Measurements from ENCODE around the gene ATMIN.

The ATMIN gene

DNA sequence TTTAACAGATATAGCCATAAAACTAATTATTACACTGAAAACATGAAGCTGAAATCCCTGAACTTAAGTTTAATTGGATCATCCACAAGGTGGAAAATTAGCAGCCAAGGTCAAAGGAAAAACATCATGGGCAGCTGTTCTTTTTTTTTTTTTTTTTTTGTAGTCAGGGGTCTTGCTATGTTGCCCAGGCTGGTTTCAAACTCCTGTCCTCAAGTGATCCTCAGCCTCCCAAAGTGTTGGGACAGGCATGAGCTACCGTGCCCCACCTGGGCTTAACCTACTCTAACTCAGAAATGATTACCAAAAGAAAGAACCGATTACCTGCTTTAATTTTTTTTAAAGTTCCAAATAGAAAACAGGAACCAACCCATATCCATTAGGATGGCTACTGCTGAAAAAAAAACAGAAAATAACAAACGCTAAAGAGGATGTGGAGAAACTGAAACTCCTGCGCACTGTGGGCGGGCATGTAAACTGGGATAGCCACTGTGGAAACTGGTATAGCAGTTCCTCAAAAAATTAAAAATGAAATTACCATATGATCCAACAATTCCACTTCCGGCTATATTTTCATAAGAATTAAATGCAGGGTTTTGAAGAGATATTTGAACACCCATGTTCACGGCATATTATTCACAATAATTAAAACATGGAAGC lies 37.5 kb upstream of the ATMIN start:
- Histone ChIP-seq H3K9me3 (ENCODE audit: control insufficient read depth, insufficient read depth, low read length) (no peaks in the 10 kb centered on the region), H3K9ac (ENCODE audit: low read depth, low read length) (no peak overlapping the region), H3K4me1 (ENCODE audit: insufficient read depth, low read length) (0 out of 2 replicates have a peak, but pooled peaks cover 3% of the 10 kb centered on the region), H3K36me3 (ENCODE audit: insufficient read depth, low read length) (no peaks in the 10 kb centered on the region)

DNA sequence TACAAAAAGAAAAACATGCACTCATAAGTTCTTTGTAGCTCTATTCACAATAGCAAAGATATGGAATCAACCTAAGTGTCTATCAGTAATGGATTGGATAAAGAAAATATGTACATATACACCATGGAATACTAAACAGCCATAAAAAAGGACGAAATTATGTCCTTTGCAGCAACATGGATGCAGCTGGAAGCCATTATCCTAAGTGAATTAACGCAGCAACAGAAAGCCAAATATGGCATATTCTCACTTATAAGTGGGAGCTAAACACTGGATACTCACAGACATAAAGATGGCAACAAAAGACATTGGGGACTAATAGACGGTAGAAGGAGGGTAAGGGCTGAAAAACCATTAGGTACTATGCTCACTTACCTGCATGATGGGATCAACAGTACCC lies 34.8 kb upstream of the ATMIN start:
- peaks cover 3% of the 10 kb centered on the region; the same call in 1 of the 2 replicates for H3K4me1 ChIP-seq (ENCODE audit: insufficient read depth, low read length)
- H3K36me3 ChIP-seq (ENCODE audit: insufficient read depth, low read length) = no peaks in the 10 kb centered on the region
- H3K9me3 ChIP-seq (ENCODE audit: control insufficient read depth, insufficient read depth, low read length) = no peaks in the 10 kb centered on the region
- H3K9ac ChIP-seq (ENCODE audit: low read depth, low read length) = no peak overlapping the region

DNA sequence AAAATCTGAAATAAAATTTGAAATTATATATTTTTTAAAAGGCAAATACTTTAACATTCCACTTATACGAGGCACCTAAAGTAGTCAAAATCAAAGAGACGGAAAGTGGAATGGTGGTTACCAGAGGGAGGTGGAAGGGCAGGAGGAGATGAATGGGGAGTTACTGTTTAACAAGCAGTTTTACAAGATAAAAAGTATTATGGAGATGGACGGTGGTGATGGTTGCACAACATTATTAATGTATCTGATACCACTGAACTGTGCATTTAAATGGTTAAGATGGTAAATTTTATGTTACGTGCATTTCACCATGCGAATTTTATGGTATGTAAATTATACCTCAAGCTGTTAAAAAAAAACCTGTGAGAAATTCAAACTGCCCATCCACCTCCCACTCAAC lies 34.3 kb upstream of the ATMIN start:
- Histone ChIP-seq H3K4me1 (ENCODE audit: insufficient read depth, low read length) (peaks cover 3% of the 10 kb centered on the region; the same call in 1 of the 2 replicates), H3K9me3 (ENCODE audit: control insufficient read depth, insufficient read depth, low read length) (no peaks in the 10 kb centered on the region), H3K9ac (ENCODE audit: low read depth, low read length) (no peak overlapping the region), H3K36me3 (ENCODE audit: insufficient read depth, low read length) (no peaks in the 10 kb centered on the region)

DNA sequence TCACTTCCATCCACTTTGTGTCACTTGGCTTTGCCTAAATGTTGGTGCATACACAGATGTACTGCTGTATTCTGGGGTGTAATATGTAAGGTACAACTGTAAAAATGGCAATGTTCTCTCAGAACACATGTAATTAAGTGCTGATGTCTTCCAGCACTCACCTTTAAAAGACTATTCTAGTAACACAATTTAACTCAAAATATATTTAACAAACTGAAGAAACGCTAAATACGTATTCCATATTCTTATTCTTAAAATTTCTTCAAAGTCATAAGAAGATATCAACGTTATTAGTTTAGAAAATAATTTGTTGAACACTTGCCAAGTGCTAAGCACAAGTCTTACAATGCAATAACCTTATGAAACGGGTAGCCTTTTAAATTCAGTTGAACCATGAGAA lies 32.6 kb upstream of the ATMIN start:
- Histone ChIP-seq H3K9ac (ENCODE audit: low read depth, low read length) (no peak overlapping the region), H3K36me3 (ENCODE audit: insufficient read depth, low read length) (no peaks in the 10 kb centered on the region), H3K9me3 (ENCODE audit: control insufficient read depth, insufficient read depth, low read length) (no peaks in the 10 kb centered on the region), H3K4me1 (ENCODE audit: insufficient read depth, low read length) (peaks cover 3% of the 10 kb centered on the region; the same call in 1 of the 2 replicates)

DNA sequence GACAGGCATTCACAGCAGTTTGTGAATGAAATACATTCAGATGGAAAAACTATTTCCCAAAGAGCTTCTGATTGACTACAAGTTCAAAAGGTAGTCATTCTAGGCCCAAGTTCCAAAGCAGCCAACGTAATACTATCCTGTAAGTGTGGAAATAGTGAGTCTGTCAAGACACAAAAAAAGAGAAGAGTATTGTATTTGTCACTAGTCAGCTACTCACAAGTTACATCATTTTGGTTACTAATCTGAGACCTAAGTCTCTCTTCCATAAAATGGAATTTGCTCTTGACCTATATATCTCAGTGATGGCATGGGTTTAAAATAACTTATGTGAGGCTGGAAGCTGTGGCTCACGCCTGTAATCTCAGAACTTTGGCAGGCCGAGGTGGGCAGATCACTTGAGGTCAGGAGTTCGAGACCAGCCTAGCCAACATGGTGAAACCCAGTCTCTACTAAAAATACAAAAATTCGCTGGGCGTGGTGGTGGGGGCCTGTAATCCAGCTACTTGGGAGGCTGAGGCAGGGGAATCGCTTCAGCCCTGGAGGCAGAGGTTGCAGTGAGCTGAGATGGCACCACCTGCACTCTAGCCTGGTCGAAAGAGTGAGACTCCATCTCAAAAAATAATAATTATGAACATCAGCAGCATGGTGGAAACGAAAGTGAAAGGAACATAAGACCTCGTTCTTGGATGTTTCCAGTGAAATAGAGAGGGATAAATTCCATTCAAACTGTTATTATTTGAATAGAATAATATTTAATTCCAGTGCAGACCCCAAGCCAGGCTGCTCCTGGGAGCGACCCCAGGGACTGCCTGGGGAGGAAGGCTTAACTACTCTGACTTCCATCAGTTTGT lies 31.8 kb upstream of the ATMIN start:
- H3K4me1 ChIP-seq (ENCODE audit: insufficient read depth, low read length) = peaks cover 2% of the 10 kb centered on the region; the same call in 1 of the 2 replicates
- no peaks in the 10 kb centered on the region for H3K9me3 ChIP-seq (ENCODE audit: control insufficient read depth, insufficient read depth, low read length)
- H3K36me3 ChIP-seq (ENCODE audit: insufficient read depth, low read length) = no peaks in the 10 kb centered on the region
- no peak overlapping the region for H3K9ac ChIP-seq (ENCODE audit: low read depth, low read length)

DNA sequence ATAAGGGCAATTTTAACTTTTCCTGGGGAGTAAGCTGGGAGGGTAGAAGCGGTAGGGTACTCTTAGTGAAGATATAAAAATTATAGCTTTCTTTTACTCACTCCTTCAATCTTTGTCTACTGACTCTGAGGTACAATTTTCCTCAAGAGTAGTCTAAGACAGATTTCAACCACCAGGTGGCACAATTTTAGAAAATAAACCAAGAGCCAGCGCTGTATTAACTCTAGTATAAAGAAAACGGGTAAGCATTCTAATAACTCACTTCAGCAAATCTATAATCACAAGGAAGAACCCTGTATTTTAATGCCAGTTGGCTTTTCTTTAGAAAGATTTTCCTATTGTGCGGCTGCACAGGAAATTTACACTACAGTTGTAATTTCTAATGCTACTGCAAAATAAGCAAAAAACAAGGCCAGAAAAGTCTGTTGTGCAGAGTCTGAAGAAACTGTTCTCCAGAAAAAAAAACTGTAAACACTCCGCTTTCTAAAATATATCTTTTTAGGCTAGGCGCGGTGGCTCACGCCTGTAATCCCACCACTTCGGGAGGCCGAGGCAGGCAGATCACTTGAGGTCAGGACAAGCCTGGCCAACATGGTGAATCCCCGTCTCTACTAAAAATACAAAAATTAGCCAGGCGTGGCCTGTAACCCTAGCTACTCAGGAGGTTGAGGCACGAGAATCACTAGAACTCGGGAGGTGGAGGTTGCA lies 30.8 kb upstream of the ATMIN start:
- H3K9ac ChIP-seq (ENCODE audit: low read depth, low read length) = peak overlapping the region; percentile 39; the same call in 1 of the 2 replicates
- H3K36me3 ChIP-seq (ENCODE audit: insufficient read depth, low read length) = no peaks in the 10 kb centered on the region
- H3K4me1 ChIP-seq (ENCODE audit: insufficient read depth, low read length) = no peaks in the 10 kb centered on the region; the same call in 1 of the 2 replicates
- no peaks in the 10 kb centered on the region for H3K9me3 ChIP-seq (ENCODE audit: control insufficient read depth, insufficient read depth, low read length)

DNA sequence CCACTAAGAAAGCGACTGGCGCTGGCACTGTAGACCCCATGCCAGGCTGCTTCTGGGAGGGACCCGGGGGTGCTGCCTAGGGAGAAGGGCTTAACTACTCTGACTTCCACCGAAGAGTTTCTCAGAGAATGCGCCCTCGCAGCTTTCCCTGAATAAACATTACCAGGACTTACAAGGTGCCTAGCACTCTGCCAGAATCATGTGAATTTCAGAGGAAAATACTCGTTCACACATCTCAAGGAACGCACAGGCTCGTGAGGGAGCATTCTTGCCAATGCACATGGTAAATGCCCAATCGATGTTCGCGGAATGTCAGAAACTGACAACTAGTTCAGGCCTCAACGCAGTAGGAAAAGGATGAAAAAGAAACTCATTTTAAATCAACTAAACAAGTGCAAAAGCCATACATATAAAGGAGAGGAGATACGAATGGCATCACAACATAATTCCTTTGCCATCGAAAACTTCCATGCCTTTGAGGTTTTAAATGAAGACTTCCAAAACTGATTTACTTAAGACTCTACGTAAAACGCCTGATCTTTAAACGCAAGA lies 30.0 kb upstream of the ATMIN start:
- no peaks in the 10 kb centered on the region for H3K36me3 ChIP-seq (ENCODE audit: insufficient read depth, low read length)
- peak overlapping the region; percentile 81 for H3K9ac ChIP-seq (ENCODE audit: low read depth, low read length)
- no peaks in the 10 kb centered on the region for H3K9me3 ChIP-seq (ENCODE audit: control insufficient read depth, insufficient read depth, low read length)
- no peaks in the 10 kb centered on the region; the same call in 1 of the 2 replicates for H3K4me1 ChIP-seq (ENCODE audit: insufficient read depth, low read length)

DNA sequence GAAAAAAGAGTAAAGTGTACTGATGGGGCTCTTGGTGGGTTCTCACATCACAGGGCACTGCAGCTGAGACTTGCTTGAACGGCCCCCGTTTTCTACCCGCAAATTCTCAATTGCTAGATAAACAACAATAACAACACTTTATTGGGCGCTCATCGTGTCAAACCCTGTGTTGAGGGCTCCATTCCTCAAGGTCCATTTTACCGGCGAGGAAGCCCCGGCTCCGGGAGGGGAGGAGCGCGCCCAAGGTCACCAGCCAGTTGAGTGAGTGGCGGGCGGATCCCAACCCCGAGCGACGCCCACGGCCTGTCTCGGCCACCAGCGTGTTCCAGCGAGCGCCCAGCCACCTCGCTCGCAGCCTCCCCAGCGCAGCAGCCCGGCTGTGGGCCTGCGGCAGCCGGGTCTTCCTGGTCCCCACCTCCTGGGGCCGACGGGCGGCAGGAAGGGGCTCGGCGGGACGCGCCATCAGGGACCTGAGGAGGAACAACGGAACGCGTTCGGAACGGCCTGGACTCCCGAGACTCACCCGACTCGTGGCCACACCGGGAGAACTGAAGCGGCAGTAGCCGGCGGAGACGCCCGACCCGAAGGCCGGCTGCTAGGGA lies 29.3 kb upstream of the ATMIN start:
- no peaks in the 10 kb centered on the region for H3K36me3 ChIP-seq (ENCODE audit: insufficient read depth, low read length)
- H3K9ac ChIP-seq (ENCODE audit: low read depth, low read length) = peak overlapping the region; percentile 81
- no peaks in the 10 kb centered on the region; the same call in 1 of the 2 replicates for H3K4me1 ChIP-seq (ENCODE audit: insufficient read depth, low read length)
- no peaks in the 10 kb centered on the region for H3K9me3 ChIP-seq (ENCODE audit: control insufficient read depth, insufficient read depth, low read length)

DNA sequence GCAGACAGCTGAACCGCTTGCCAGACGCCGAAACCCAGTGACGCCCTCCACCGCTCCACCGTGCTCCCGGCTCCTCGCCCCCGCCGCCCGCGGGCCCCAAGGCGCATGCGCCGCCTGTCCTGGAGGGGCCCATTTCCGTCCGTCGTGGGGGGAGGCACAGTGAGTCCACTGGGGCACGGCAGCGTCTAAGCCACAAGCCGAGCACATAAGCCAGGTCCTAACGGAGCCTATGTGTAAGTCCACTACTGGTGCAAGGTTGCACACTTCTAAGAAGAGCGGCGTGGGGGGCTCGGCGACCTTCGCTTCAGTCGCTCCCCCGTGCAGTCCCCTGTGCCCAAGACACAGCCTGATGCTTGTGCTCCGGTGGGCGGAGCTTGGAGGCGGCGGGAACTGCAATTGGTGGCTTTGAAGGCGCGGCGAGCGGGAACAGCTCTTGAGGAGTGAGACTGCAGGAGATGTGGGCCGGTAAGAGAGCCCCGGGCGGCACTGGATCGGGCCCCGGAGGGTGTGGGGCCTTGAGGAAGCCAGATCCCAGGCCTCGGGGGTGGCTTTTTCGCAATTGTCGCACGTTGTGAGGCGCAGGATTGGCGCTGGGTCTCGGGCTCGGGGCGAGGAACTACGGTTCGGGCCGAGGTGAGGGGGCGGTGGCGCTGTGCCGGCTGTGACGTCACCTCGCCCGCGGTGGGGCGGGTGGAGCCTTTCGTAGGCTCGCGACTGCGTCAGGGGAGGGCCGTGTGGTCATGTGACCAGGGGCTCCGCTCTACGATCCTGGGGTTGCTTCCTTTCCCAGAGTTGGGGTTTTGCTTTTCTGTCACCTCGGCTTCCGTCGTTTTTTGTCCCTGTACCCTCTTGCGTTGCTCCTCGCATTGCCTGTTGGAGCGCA lies 28.6 kb upstream of the ATMIN start, which contains the start of the genes CENPN and CMC2:
Gene CENPN, plus strand, starts transcription at position 402 of the 883 bp plus-strand sequence. CDS start 4,726 bp downstream, outside the sequence.
Gene CMC2, minus strand, starts transcription at position 73 of the 883 bp plus-strand sequence. CDS start 9,491 bp downstream, outside the sequence.
- Histone ChIP-seq H3K4me1 (ENCODE audit: insufficient read depth, low read length) (no peaks in the 10 kb centered on the region; the same call in 1 of the 2 replicates), H3K9ac (ENCODE audit: low read depth, low read length) (peak within 1 kb of the TSS; percentile 81), H3K36me3 (ENCODE audit: insufficient read depth, low read length) (no peaks in the 10 kb centered on the region), H3K9me3 (ENCODE audit: control insufficient read depth, insufficient read depth, low read length) (no peaks in the 10 kb centered on the region)

DNA sequence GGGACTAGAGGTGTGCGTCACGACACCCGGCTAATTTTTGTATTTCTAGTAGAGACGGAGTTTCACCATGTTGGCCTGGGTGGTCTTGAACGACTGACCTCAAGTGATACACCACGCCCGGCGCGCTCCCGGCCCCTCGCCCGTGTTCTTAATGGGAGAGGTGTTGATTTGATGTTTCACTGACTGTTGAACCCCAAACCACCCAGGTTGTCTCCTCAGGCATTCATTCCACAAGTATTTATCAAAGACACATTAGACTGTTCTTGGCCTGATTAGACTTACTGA lies 27.2 kb upstream of the ATMIN start:
- Histone ChIP-seq H3K36me3 (ENCODE audit: insufficient read depth, low read length) (no peaks in the 10 kb centered on the region), H3K9ac (ENCODE audit: low read depth, low read length) (peak overlapping the region; percentile 81), H3K9me3 (ENCODE audit: control insufficient read depth, insufficient read depth, low read length) (no peaks in the 10 kb centered on the region), H3K4me1 (ENCODE audit: insufficient read depth, low read length) (no peaks in the 10 kb centered on the region; the same call in 1 of the 2 replicates)

DNA sequence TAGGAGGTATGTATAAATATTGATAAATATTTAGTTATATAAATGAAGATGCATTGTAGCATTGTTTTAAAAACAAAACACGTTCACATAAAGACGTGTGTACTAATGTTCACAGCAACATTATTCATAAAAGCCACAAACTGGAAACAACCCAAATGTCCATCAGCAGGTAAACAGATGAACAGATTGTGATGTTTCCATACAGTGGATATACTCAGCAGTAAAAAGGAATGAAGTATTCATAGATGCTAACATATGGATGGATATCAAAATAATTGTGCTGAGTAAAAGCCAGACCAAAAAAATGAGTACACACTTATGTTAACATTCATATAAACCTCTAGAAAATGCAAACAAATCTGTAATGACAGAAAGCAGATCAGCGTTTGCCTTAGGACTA lies 22.7 kb upstream of the ATMIN start:
- no peaks in the 10 kb centered on the region for H3K9me3 ChIP-seq (ENCODE audit: control insufficient read depth, insufficient read depth, low read length)
- H3K36me3 ChIP-seq (ENCODE audit: insufficient read depth, low read length) = peaks cover 7% of the 10 kb centered on the region; the same call in 1 of the 2 replicates
- no peaks in the 10 kb centered on the region for H3K4me1 ChIP-seq (ENCODE audit: insufficient read depth, low read length)
- no peak overlapping the region for H3K9ac ChIP-seq (ENCODE audit: low read depth, low read length)

DNA sequence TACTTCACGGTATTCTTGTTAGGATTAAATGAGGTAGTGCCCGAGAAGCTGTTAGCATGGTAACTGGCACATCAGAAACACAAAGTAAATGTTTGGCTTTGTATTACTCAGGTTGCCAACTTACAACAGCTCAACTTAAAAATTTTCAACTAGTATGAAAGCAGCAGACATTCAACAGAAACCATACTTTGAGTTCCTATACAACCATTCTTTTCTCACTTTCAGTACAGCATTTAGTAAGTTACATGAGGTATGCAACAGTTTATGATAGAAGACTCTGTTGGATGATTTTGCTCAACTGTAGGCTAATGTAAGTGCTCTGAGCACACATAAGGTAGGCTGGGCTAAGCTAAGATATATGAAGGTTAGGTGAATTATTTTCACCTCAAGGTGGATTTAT lies 21.0 kb upstream of the ATMIN start:
- H3K9me3 ChIP-seq (ENCODE audit: control insufficient read depth, insufficient read depth, low read length) = no peaks in the 10 kb centered on the region
- no peak overlapping the region for H3K9ac ChIP-seq (ENCODE audit: low read depth, low read length)
- peaks cover 15% of the 10 kb centered on the region for H3K36me3 ChIP-seq (ENCODE audit: insufficient read depth, low read length)
- H3K4me1 ChIP-seq (ENCODE audit: insufficient read depth, low read length) = no peaks in the 10 kb centered on the region

DNA sequence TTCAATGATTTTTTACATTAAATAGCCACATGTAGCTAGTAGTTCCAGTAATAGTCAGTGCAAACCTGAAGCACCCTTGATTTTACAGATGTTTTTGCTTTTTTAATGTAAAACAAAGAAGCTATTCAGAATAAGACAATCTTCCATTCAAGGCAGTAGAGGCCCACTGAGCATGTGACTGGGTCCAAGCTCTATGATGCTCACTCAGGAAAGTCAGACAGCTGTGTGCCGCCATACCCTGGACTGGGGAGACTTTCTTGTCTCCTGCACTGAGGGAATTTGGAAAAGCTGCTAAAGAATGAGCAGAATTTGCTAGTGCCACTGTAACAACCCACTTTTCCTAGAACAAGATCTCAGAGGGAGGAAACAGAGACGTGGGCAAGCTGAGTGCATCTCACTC lies 17.1 kb upstream of the ATMIN start:
- Histone ChIP-seq H3K36me3 (ENCODE audit: insufficient read depth, low read length) (peaks cover 22% of the 10 kb centered on the region), H3K9ac (ENCODE audit: low read depth, low read length) (no peak overlapping the region), H3K9me3 (ENCODE audit: control insufficient read depth, insufficient read depth, low read length) (no peaks in the 10 kb centered on the region), H3K4me1 (ENCODE audit: insufficient read depth, low read length) (no peaks in the 10 kb centered on the region)

All from ES-I3 (cell line).